Parathyroid adenoma (tissue), 2 donors: ENCODE measurements around the gene ASIC4.

Experiments used
- H2AFZ ChIP-seq: fragments of 300-600 bp; sonication (generic); one replicate; pipeline ENCODE4 v1.7.0; 2017; ENCODE audit warnings: antibody characterized with exemption, mild to moderate bottlenecking
- H3K27ac ChIP-seq: fragments of 300-600 bp; sonication (generic); one replicate; pipeline ENCODE4 v1.7.0; 2017
- H3K27me3 ChIP-seq: fragments of 300-600 bp; sonication (generic); one replicate; pipeline ENCODE4 v1.7.0; 2017; ENCODE audit warnings: low read length; ENCODE audit not compliant: control insufficient read depth, insufficient read depth
- H3K36me3 ChIP-seq: fragments of 300-600 bp; sonication (generic); one replicate; pipeline ENCODE4 v1.7.0; 2017; ENCODE audit warnings: low read length; ENCODE audit not compliant: control insufficient read depth, insufficient read depth
- H3K4me1 ChIP-seq: fragments of 300-600 bp; sonication (generic); one replicate; pipeline ENCODE4 v1.7.0; 2017; ENCODE audit warnings: control low read depth
- H3K4me2 ChIP-seq: fragments of 300-600 bp; sonication (generic); one replicate; pipeline ENCODE4 v1.7.0; 2017; ENCODE audit warnings: low read length
- H3K4me3 ChIP-seq: fragments of 300-600 bp; sonication (generic); one replicate; pipeline ENCODE4 v1.7.0; 2017; ENCODE audit warnings: low read depth, low read length
- H3K79me2 ChIP-seq: fragments of 300-600 bp; sonication (generic); one replicate; pipeline ENCODE4 v1.7.0; 2017; ENCODE audit warnings: control low read depth
- H3K9ac ChIP-seq: fragments of 300-600 bp; sonication (generic); one replicate; pipeline ENCODE4 v1.7.0; 2017; ENCODE audit warnings: mild to moderate bottlenecking
- H3K9me3 ChIP-seq: fragments of 300-600 bp; sonication (generic); one replicate; pipeline ENCODE4 v1.7.0; 2017; ENCODE audit warnings: low read length; ENCODE audit not compliant: control insufficient read depth
- TF ChIP-seq, protein P1 (sequence below): fragments of 300-600 bp; sonication (generic); IDR thresholded peaks from one replicate; pipeline ENCODE4 v1.7.0; 2017; ENCODE audit warnings: antibody characterized with exemption, mild to moderate bottlenecking
- donor health status: primary hyperparathyroidism.

ASIC4 gene

GRCh38 chr2:219511547-219512325, 2.5 kb upstream of the ASIC4 start:
- Histone ChIP-seq H3K9ac (no peak overlapping the region), H3K36me3 (no peaks in the 10 kb centered on the region), H3K4me3 (no peak overlapping the region), H3K79me2 (no peaks in the 10 kb centered on the region), H3K27ac (no peak overlapping the region), H3K9me3 (no peaks in the 10 kb centered on the region), H3K27me3 (peaks cover 14% of the 10 kb centered on the region), H2AFZ (no peak overlapping the region), H3K4me1 (peaks cover 14% of the 10 kb centered on the region), H3K4me2 (no peak overlapping the region)
- TF ChIP-seq, protein P1, sequence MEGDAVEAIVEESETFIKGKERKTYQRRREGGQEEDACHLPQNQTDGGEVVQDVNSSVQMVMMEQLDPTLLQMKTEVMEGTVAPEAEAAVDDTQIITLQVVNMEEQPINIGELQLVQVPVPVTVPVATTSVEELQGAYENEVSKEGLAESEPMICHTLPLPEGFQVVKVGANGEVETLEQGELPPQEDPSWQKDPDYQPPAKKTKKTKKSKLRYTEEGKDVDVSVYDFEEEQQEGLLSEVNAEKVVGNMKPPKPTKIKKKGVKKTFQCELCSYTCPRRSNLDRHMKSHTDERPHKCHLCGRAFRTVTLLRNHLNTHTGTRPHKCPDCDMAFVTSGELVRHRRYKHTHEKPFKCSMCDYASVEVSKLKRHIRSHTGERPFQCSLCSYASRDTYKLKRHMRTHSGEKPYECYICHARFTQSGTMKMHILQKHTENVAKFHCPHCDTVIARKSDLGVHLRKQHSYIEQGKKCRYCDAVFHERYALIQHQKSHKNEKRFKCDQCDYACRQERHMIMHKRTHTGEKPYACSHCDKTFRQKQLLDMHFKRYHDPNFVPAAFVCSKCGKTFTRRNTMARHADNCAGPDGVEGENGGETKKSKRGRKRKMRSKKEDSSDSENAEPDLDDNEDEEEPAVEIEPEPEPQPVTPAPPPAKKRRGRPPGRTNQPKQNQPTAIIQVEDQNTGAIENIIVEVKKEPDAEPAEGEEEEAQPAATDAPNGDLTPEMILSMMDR: no peak

GRCh38 chr2:219512524-219513216, 1.6 kb upstream of the ASIC4 start:
- Histone ChIP-seq H3K79me2 (no peaks in the 10 kb centered on the region), H3K4me3 (no peak overlapping the region), H3K4me1 (peaks cover 14% of the 10 kb centered on the region), H3K9me3 (no peaks in the 10 kb centered on the region), H3K27ac (no peak overlapping the region), H2AFZ (no peak overlapping the region), H3K27me3 (peaks cover 14% of the 10 kb centered on the region), H3K9ac (no peak overlapping the region), H3K36me3 (no peaks in the 10 kb centered on the region), H3K4me2 (no peak overlapping the region)
- TF ChIP-seq, protein P1: no peak

GRCh38 chr2:219513787-219514186, 495 bp upstream of the ASIC4 start:
- no peaks in the 10 kb centered on the region for H3K36me3 ChIP-seq
- TF ChIP-seq, protein P1: no peak
- peaks cover 14% of the 10 kb centered on the region for H3K27me3 ChIP-seq
- no peak overlapping the region for H2AFZ ChIP-seq
- no peak overlapping the region for H3K9ac ChIP-seq
- no peaks in the 10 kb centered on the region for H3K9me3 ChIP-seq
- no peak overlapping the region for H3K4me2 ChIP-seq
- peaks cover 14% of the 10 kb centered on the region for H3K4me1 ChIP-seq
- no peaks in the 10 kb centered on the region for H3K79me2 ChIP-seq
- no peak overlapping the region for H3K27ac ChIP-seq
- H3K4me3 ChIP-seq: no peak overlapping the region

DNA sequence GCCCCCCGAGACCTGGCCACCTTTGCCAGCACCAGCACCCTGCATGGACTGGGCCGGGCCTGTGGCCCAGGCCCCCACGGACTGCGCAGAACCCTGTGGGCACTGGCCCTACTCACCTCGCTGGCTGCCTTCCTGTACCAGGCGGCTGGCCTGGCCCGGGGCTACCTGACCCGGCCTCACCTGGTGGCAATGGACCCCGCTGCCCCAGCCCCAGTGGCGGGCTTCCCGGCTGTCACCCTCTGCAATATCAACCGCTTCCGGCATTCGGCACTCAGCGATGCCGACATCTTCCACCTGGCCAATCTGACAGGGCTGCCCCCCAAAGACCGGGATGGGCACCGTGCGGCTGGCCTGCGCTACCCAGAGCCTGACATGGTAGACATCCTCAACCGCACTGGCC, 554 bp downstream of the ASIC4 start:
- no peak overlapping the region for H3K4me2 ChIP-seq
- no peaks in the 10 kb centered on the region for H3K9me3 ChIP-seq
- no peak overlapping the region for H3K9ac ChIP-seq
- H3K27me3 ChIP-seq: peaks cover 14% of the 10 kb centered on the region
- no peak overlapping the region for H3K4me3 ChIP-seq
- H3K79me2 ChIP-seq: no peaks in the 10 kb centered on the region
- peaks cover 11% of the 10 kb centered on the region for H3K4me1 ChIP-seq
- TF ChIP-seq, protein P1: no peak
- no peaks in the 10 kb centered on the region for H3K36me3 ChIP-seq
- no peak overlapping the region for H3K27ac ChIP-seq
- no peak overlapping the region for H2AFZ ChIP-seq
